ENCODE measurements around the gene SPIRE1.

SPIRE1 gene

DNA sequence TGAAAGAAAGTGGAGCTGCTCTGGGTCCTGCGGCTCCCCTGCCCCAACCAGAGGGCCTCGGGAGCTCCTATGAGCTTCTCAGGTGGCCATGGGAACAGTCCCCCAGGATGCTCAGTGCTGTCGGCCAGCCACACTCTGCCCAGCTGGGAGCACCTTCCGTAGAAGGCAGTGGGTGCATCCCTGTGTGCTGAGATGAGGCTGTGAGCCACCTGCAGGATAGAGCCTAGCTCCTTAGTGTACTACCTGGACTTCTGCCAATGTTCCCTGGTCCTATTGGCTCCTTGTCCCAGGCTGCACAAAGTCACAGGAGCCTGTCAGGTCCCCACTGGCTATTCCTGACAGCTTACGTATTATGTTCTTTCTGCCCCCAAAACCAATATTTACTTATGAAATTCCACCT, 234.1 kb downstream of the SPIRE1 start:
- Histone ChIP-seq H3K79me2 (ENCODE audit: insufficient read depth, low read length) (no peaks in the 10 kb centered on the region), H2AFZ (ENCODE audit: low read length) (no peak overlapping the region), H3K27me3 (ENCODE audit: insufficient read depth, low read length, poor library complexity, severe bottlenecking) (no peaks in the 10 kb centered on the region), H3K4me1 (ENCODE audit: insufficient read depth, low read length, poor library complexity, severe bottlenecking) (no peaks in the 10 kb centered on the region), H3K9me3 (ENCODE audit: insufficient read depth, low read depth, low read length) (no peaks in the 10 kb centered on the region), H3F3A (ENCODE audit: low read depth) (no peaks in the 10 kb centered on the region), H3K4me2 (ENCODE audit: low read depth, low read length, poor library complexity, severe bottlenecking) (no peak overlapping the region), H3K4me3 (ENCODE audit: low read length, poor library complexity, severe bottlenecking) (no peak overlapping the region), H3K36me3 (ENCODE audit: insufficient read depth, low read length) (no peaks in the 10 kb centered on the region), H3K9me2 (replicated peaks; ENCODE audit: low read depth, low read length) (no peaks in the 10 kb centered on the region), H4K20me1 (ENCODE audit: insufficient read depth, low read length, poor library complexity, severe bottlenecking) (no peaks in the 10 kb centered on the region), H3K9ac (ENCODE audit: low read depth, low read length, poor library complexity, severe bottlenecking) (no peak overlapping the region)
- TF ChIP-seq CTCF (conservative IDR thresholded peaks at IDR 0.05; ENCODE audit: low read length) (no peak), EZH2phosphoT487 (IDR thresholded peaks at IDR 0.05; ENCODE audit: borderline replicate concordance) (no peak)

DNA sequence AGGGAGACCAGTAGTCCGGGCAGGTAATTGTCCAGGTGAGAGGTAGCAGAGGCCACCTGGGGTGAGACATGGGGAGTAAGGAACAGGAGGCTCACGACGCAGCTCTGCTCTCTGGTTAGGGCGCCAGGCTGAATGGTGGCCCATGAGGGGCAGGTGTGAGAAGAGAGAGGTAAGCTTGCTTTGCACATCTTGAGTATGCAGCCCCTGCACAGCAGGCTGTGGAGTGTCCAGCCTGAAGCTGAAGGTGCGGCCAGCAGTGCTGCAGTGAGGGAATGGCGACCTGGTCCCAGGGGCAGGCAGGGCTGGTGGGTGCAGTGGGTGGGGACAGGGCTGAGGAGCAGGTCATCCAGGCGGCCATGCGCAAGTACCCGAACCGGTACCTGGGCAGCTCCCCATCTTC, 234.5 kb downstream of the SPIRE1 start:
- Histone ChIP-seq H3K9me3 (ENCODE audit: insufficient read depth, low read depth, low read length) (no peaks in the 10 kb centered on the region), H3K36me3 (ENCODE audit: insufficient read depth, low read length) (no peaks in the 10 kb centered on the region), H3K4me3 (ENCODE audit: low read length, poor library complexity, severe bottlenecking) (no peak overlapping the region), H3K27me3 (ENCODE audit: insufficient read depth, low read length, poor library complexity, severe bottlenecking) (no peaks in the 10 kb centered on the region), H4K20me1 (ENCODE audit: insufficient read depth, low read length, poor library complexity, severe bottlenecking) (no peaks in the 10 kb centered on the region), H3K4me1 (ENCODE audit: insufficient read depth, low read length, poor library complexity, severe bottlenecking) (no peaks in the 10 kb centered on the region), H3K9ac (ENCODE audit: low read depth, low read length, poor library complexity, severe bottlenecking) (no peak overlapping the region), H3K79me2 (ENCODE audit: insufficient read depth, low read length) (no peaks in the 10 kb centered on the region), H2AFZ (ENCODE audit: low read length) (no peak overlapping the region), H3K4me2 (ENCODE audit: low read depth, low read length, poor library complexity, severe bottlenecking) (no peak overlapping the region), H3F3A (ENCODE audit: low read depth) (no peaks in the 10 kb centered on the region), H3K9me2 (replicated peaks; ENCODE audit: low read depth, low read length) (no peaks in the 10 kb centered on the region)
- TF ChIP-seq EZH2phosphoT487 (IDR thresholded peaks at IDR 0.05; ENCODE audit: borderline replicate concordance) (no peak), CTCF (conservative IDR thresholded peaks at IDR 0.05; ENCODE audit: low read length) (no peak)

DNA sequence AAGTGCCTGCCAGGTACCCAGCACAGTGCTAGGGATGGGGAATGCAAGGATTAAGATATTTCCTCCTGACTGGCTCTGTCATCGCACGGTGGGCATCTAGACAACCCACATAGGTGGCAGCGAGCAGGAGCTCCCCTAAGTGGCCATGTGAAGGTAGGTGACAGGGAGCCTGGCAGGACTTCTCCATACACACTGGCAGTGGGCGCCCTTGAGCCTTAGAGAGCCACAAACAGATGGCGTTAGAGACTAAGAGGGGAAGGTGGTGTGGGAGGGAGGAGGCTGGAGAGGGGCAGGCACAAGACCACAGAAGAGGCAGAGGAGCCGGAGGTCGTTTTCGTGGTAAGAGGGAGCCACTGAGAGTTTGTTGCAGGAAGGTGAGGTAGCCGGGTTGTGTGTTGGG, 235.0 kb downstream of the SPIRE1 start:
- H3K4me2 ChIP-seq (ENCODE audit: low read depth, low read length, poor library complexity, severe bottlenecking), result no peak overlapping the region
- H3K4me3 ChIP-seq (ENCODE audit: low read length, poor library complexity, severe bottlenecking), result no peak overlapping the region
- no peaks in the 10 kb centered on the region for H3K9me3 ChIP-seq (ENCODE audit: insufficient read depth, low read depth, low read length)
- no peaks in the 10 kb centered on the region for H3F3A ChIP-seq (ENCODE audit: low read depth)
- H3K79me2 ChIP-seq (ENCODE audit: insufficient read depth, low read length), result no peaks in the 10 kb centered on the region
- no peak overlapping the region for H3K9ac ChIP-seq (ENCODE audit: low read depth, low read length, poor library complexity, severe bottlenecking)
- no peaks in the 10 kb centered on the region for H4K20me1 ChIP-seq (ENCODE audit: insufficient read depth, low read length, poor library complexity, severe bottlenecking)
- no peak overlapping the region for H2AFZ ChIP-seq (ENCODE audit: low read length)
- no peaks in the 10 kb centered on the region for H3K4me1 ChIP-seq (ENCODE audit: insufficient read depth, low read length, poor library complexity, severe bottlenecking)
- no peaks in the 10 kb centered on the region for H3K27me3 ChIP-seq (ENCODE audit: insufficient read depth, low read length, poor library complexity, severe bottlenecking)
- H3K36me3 ChIP-seq (ENCODE audit: insufficient read depth, low read length), result no peaks in the 10 kb centered on the region
- H3K9me2 ChIP-seq (replicated peaks; ENCODE audit: low read depth, low read length), result no peaks in the 10 kb centered on the region
- peak; percentile 94 for TF ChIP-seq CTCF (conservative IDR thresholded peaks at IDR 0.05; ENCODE audit: low read length)
- no peak for TF ChIP-seq EZH2phosphoT487 (IDR thresholded peaks at IDR 0.05; ENCODE audit: borderline replicate concordance)

Measured in Loucy (cell line).